ENCODE data around the gene KREMEN2.

The KREMEN2 gene

GRCh38 chr16:2953706-2954627 lies 10.1 kb upstream of the KREMEN2 start:
- no peak overlapping the region for H3K27ac ChIP-seq (ENCODE audit: low read depth, low read length)
- H3K36me3 ChIP-seq (ENCODE audit: control insufficient read depth in 5 of 5, insufficient read depth in 5 of 5, low read length in 5 of 5) = peaks cover 0 to 13% (median 11%) of the 10 kb centered on the region in 5 donors
- peaks cover 18 to 36% (median 29%) of the 10 kb centered on the region in 5 donors for H3K27me3 ChIP-seq (ENCODE audit: control insufficient read depth in 5 of 5, insufficient read depth in 4 of 5, low read length in 5 of 5)
- no peaks in the 10 kb centered on the region for H3K9me3 ChIP-seq (ENCODE audit: control insufficient read depth in 5 of 5, low read length in 5 of 5)
- H3K4me1 ChIP-seq (ENCODE audit: control insufficient read depth in 5 of 5, insufficient read depth in 5 of 5, low read length in 5 of 5) = no peaks in the 10 kb centered on the region
- no peak overlapping the region for H3K4me3 ChIP-seq (ENCODE audit: low read depth in 1 of 5, low read length in 5 of 5)
- H3K9ac ChIP-seq (ENCODE audit: low read length in 5 of 5) = no peak overlapping the region

- no peak overlapping the region for H3K27ac ChIP-seq (ENCODE audit: low read depth, low read length)
- no peaks in the 10 kb centered on the region for H3K9me3 ChIP-seq (ENCODE audit: control insufficient read depth in 5 of 5, low read length in 5 of 5)
- H3K36me3 ChIP-seq (ENCODE audit: control insufficient read depth in 5 of 5, insufficient read depth in 5 of 5, low read length in 5 of 5) = peaks cover 0 to 4% (median 3%) of the 10 kb centered on the region in 5 donors
- H3K4me1 ChIP-seq (ENCODE audit: control insufficient read depth in 5 of 5, insufficient read depth in 5 of 5, low read length in 5 of 5) = no peaks in the 10 kb centered on the region
- H3K4me3 ChIP-seq (ENCODE audit: low read depth in 1 of 5, low read length in 5 of 5) = no peak overlapping the region
- peaks cover 22 to 37% (median 33%) of the 10 kb centered on the region in 5 donors for H3K27me3 ChIP-seq (ENCODE audit: control insufficient read depth in 5 of 5, insufficient read depth in 4 of 5, low read length in 5 of 5)
- H3K9ac ChIP-seq (ENCODE audit: low read length in 5 of 5) = no peak overlapping the region
These were observed 9.3 kb upstream of the KREMEN2 start for GRCh38 chr16:2954656-2955381.

DNA sequence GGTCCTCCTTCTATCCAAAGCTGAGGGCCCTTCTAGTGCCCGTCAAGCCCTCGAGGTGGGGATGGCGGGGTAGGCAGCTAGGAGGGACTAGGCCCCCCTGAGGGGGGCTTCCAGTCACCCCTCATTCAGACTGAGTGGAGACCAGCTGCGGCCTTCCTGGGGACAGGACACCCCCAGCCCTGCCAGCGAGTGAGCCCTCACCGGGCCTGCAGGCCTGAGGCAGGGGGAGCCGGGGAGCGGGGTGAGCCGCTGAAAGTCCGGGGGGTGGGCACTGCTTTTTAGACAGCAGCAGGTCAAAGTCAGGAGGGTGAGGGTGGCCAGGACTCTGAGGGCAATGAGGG lies 8.7 kb upstream of the KREMEN2 start:
- peaks cover 24 to 41% (median 33%) of the 10 kb centered on the region in 5 donors for H3K27me3 ChIP-seq (ENCODE audit: control insufficient read depth in 5 of 5, insufficient read depth in 4 of 5, low read length in 5 of 5)
- no peak overlapping the region for H3K27ac ChIP-seq (ENCODE audit: low read depth, low read length)
- H3K9ac ChIP-seq (ENCODE audit: low read length in 5 of 5) = no peak overlapping the region
- H3K36me3 ChIP-seq (ENCODE audit: control insufficient read depth in 5 of 5, insufficient read depth in 5 of 5, low read length in 5 of 5) = no peaks in the 10 kb centered on the region
- no peaks in the 10 kb centered on the region for H3K4me1 ChIP-seq (ENCODE audit: control insufficient read depth in 5 of 5, insufficient read depth in 5 of 5, low read length in 5 of 5)
- no peaks in the 10 kb centered on the region for H3K9me3 ChIP-seq (ENCODE audit: control insufficient read depth in 5 of 5, low read length in 5 of 5)
- no peak overlapping the region for H3K4me3 ChIP-seq (ENCODE audit: low read depth in 1 of 5, low read length in 5 of 5)

DNA sequence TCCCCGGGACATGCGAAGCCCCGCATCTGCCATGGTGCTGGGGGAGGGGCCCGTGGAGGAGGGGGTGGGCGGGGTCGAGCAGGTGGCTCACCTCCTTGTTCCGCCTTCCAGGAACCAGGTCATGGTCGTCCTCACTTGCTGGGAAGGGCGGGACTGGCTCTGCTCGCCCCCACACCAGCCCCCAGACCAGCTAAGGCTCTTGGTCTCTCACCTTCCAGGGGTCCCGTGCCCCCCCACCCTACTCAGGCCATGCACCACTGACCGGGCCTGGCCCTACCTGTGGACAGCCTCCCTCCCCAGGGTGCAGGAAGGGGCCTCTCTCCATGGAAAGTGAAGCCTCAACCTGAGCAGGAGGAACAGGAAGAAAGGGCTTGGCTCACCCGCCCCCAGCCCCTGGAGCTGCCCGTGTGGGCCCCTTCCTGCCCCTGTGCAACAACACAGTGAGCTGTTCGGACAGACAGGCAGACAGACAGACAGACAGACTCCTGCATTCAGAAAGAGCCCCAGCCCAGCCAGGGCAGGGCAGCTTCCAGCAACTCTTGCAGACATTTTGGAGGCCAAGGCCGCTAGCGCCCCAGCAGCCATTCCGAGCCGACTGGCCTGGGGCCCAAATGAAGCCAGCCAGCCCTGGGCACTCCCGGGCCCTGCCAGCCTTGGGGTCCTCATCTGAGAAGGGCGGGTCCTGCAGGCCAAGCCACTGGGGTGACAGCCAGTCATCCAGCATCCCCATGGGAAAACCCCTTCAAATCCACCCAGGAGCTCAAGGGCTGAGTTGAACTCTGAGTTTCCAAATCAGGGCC lies 8.1 kb upstream of the KREMEN2 start:
- H3K4me3 ChIP-seq (ENCODE audit: low read depth in 1 of 5, low read length in 5 of 5) = no peak overlapping the region
- no peak overlapping the region for H3K27ac ChIP-seq (ENCODE audit: low read depth, low read length)

DNA sequence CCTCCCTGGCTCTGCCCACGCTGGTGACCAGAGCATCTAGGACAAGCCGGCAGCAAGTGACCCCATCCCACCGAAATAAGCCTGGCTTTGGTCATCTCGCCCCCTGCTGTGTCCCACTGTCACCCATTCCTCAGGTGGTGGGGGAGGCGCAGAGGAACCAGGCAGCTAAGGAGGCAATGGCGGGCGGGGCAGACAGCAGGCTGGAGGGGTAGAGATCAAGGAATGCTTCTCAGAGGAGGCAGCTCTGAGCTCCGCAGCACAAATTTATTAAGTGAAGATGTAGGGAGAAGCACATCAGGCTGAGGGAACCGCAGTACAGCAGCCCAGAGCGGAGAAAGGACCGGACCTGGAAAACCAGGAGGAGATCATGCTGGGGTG lies 7.5 kb upstream of the KREMEN2 start:
- Histone ChIP-seq H3K9me3 (ENCODE audit: control insufficient read depth in 5 of 5, low read length in 5 of 5) (no peaks in the 10 kb centered on the region), H3K27me3 (ENCODE audit: control insufficient read depth in 5 of 5, insufficient read depth in 4 of 5, low read length in 5 of 5) (peaks cover 27 to 50% (median 37%) of the 10 kb centered on the region in 5 donors), H3K27ac (ENCODE audit: low read depth, low read length) (no peak overlapping the region), H3K4me1 (ENCODE audit: control insufficient read depth in 5 of 5, insufficient read depth in 5 of 5, low read length in 5 of 5) (peaks cover 0 to 2% (median 0%) of the 10 kb centered on the region in 5 donors), H3K36me3 (ENCODE audit: control insufficient read depth in 5 of 5, insufficient read depth in 5 of 5, low read length in 5 of 5) (no peaks in the 10 kb centered on the region), H3K4me3 (ENCODE audit: low read depth in 1 of 5, low read length in 5 of 5) (no peak overlapping the region), H3K9ac (ENCODE audit: low read length in 5 of 5) (no peak overlapping the region)

More for the DNA sequence above, 8.1 kb upstream of the KREMEN2 start:
- H3K27me3 ChIP-seq (ENCODE audit: control insufficient read depth in 5 of 5, insufficient read depth in 4 of 5, low read length in 5 of 5) = peaks cover 25 to 46% (median 36%) of the 10 kb centered on the region in 5 donors
- H3K36me3 ChIP-seq (ENCODE audit: control insufficient read depth in 5 of 5, insufficient read depth in 5 of 5, low read length in 5 of 5) = no peaks in the 10 kb centered on the region
- H3K9me3 ChIP-seq (ENCODE audit: control insufficient read depth in 5 of 5, low read length in 5 of 5) = no peaks in the 10 kb centered on the region
- no peak overlapping the region for H3K9ac ChIP-seq (ENCODE audit: low read length in 5 of 5)
- no peaks in the 10 kb centered on the region for H3K4me1 ChIP-seq (ENCODE audit: control insufficient read depth in 5 of 5, insufficient read depth in 5 of 5, low read length in 5 of 5)

- H3K27me3 ChIP-seq (ENCODE audit: control insufficient read depth in 5 of 5, insufficient read depth in 4 of 5, low read length in 5 of 5) = peaks cover 49 to 69% (median 52%) of the 10 kb centered on the region in 5 donors
- H3K9me3 ChIP-seq (ENCODE audit: control insufficient read depth in 5 of 5, low read length in 5 of 5) = no peaks in the 10 kb centered on the region
- peaks cover 0 to 13% (median 8%) of the 10 kb centered on the region in 5 donors for H3K4me1 ChIP-seq (ENCODE audit: control insufficient read depth in 5 of 5, insufficient read depth in 5 of 5, low read length in 5 of 5)
- no peaks in the 10 kb centered on the region for H3K36me3 ChIP-seq (ENCODE audit: control insufficient read depth in 5 of 5, insufficient read depth in 5 of 5, low read length in 5 of 5)
- no peak overlapping the region for H3K9ac ChIP-seq (ENCODE audit: low read length in 5 of 5)
- no peak overlapping the region for H3K27ac ChIP-seq (ENCODE audit: low read depth, low read length)
- no peak overlapping the region for H3K4me3 ChIP-seq (ENCODE audit: low read depth in 1 of 5, low read length in 5 of 5)
These were observed 4.9 kb upstream of the KREMEN2 start for GRCh38 chr16:2959206-2959605.

DNA sequence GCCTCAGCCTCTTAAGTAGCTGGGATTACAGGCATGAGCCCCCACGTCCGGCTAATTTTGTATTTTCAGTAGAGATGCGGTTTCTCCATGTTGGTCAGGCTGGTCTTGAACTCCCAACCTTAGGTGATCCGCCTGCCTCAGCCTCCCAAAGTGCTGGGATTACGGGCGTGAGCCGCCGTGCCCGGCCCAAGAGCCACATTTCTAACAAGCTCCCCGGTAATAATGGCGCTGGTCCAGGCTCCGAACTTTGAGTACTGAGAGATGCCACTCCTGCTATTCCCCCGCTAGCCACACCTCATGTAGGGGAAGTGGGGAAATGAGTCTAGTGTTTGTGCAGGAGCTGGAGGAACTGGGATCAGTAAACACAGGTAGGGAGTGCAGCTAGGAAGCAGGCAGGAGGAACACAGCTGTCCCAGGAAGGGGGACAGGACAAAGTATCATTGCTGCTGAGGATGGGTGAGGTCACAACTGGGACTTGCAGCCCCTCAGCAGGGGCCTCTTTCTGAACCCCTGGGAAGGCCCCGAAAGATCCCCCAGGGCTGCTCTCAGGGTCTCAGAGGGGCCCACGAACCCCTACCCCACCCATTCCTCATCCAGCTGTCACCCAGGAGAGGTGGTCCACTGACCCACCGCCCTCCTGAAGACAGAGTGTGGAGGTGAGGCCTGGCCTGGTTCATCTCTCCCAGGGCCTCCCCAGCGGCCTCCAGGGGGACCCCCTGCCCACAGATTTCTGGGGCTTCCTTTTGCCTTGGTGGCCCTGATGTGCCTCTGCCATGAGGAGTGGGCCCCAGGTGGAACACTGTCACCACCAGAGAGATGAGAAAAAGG lies 3.7 kb upstream of the KREMEN2 start:
- H3K27ac ChIP-seq (ENCODE audit: low read depth, low read length) = no peak overlapping the region
- H3K9ac ChIP-seq (ENCODE audit: low read length in 5 of 5) = no peak overlapping the region
- no peak overlapping the region for H3K4me3 ChIP-seq (ENCODE audit: low read depth in 1 of 5, low read length in 5 of 5)
- no peaks in the 10 kb centered on the region for H3K36me3 ChIP-seq (ENCODE audit: control insufficient read depth in 5 of 5, insufficient read depth in 5 of 5, low read length in 5 of 5)
- no peaks in the 10 kb centered on the region for H3K9me3 ChIP-seq (ENCODE audit: control insufficient read depth in 5 of 5, low read length in 5 of 5)
- peaks cover 46 to 69% (median 51%) of the 10 kb centered on the region in 5 donors for H3K27me3 ChIP-seq (ENCODE audit: control insufficient read depth in 5 of 5, insufficient read depth in 4 of 5, low read length in 5 of 5)
- peaks cover 0 to 20% (median 16%) of the 10 kb centered on the region in 5 donors for H3K4me1 ChIP-seq (ENCODE audit: control insufficient read depth in 5 of 5, insufficient read depth in 5 of 5, low read length in 5 of 5)

- H3K27me3 ChIP-seq (ENCODE audit: control insufficient read depth in 5 of 5, insufficient read depth in 4 of 5, low read length in 5 of 5) = peaks cover 38 to 68% (median 55%) of the 10 kb centered on the region in 5 donors
These were observed 1.6 kb upstream of the KREMEN2 start for GRCh38 chr16:2962334-2963073.

More at GRCh38 chr16:2962334-2963073, 1.6 kb upstream of the KREMEN2 start:
- H3K9me3 ChIP-seq (ENCODE audit: control insufficient read depth in 5 of 5, low read length in 5 of 5) = no peaks in the 10 kb centered on the region
- H3K27ac ChIP-seq (ENCODE audit: low read depth, low read length) = no peak overlapping the region
- no peaks in the 10 kb centered on the region for H3K36me3 ChIP-seq (ENCODE audit: control insufficient read depth in 5 of 5, insufficient read depth in 5 of 5, low read length in 5 of 5)
- H3K4me3 ChIP-seq (ENCODE audit: low read depth in 1 of 5, low read length in 5 of 5) = no peak overlapping the region
- H3K9ac ChIP-seq (ENCODE audit: low read length in 5 of 5) = no peak overlapping the region
- H3K4me1 ChIP-seq (ENCODE audit: control insufficient read depth in 5 of 5, insufficient read depth in 5 of 5, low read length in 5 of 5) = peaks cover 0 to 26% (median 23%) of the 10 kb centered on the region in 5 donors

All from subcutaneous abdominal adipose tissue (tissue), 5 donors.